Uterus (tissue), 4 donors: ENCODE data around the gene CCSER1. TPM values are rescaled to one million over a fixed set of nuclear protein-coding genes. Genes with fewer than 3 reads are reported as not detected.
"Not testable (repeated sequence)": the region's sequence is repeated elsewhere in the genome, so short reads cannot be mapped to it uniquely, and the experiment has no call there.

Experiments
- DNase-seq, 2 donors: peaks; one replicate each; pipeline ENCODE4 v3.0.0-alpha.2; 2019 to 2020
- H3K27ac ChIP-seq, 2 donors: fragments of 200-600 bp; sonication (generic); 1 replicate in 1 of 2; 2 replicates in 1 of 2; pipeline ENCODE4 v1.5.1; 2016 to 2018
- H3K27me3 ChIP-seq, 2 donors: fragments of 200-600 bp; sonication (generic); one replicate each; pipeline ENCODE4 v1.5.1; 2018 to 2019; ENCODE audit warnings: control low read depth in 1 of 2
- H3K36me3 ChIP-seq, 2 donors: fragments of 200-600 bp; sonication (generic); one replicate each; pipeline ENCODE4 v1.5.1; 2019; ENCODE audit warnings: control low read depth in 1 of 2
- H3K4me1 ChIP-seq, 2 donors: fragments of 200-600 bp; sonication (generic); one replicate each; pipeline ENCODE4 v1.5.1; 2018 to 2019; ENCODE audit warnings: control low read depth in 1 of 2
- H3K4me3 ChIP-seq, 2 donors: fragments of 200-600 bp; sonication (generic); 1 replicate in 1 of 2; 2 replicates in 1 of 2; pipeline ENCODE4 v1.5.1; 2018 to 2019; ENCODE audit warnings: mild to moderate bottlenecking in 1 of 2
- H3K9me3 ChIP-seq, 2 donors: fragments of 200-600 bp; sonication (generic); one replicate each; pipeline ENCODE4 v1.5.1; 2019; ENCODE audit warnings: control low read depth in 1 of 2
- CTCF ChIP-seq, 4 experiments: fragments of 200-600 bp in 2 of 4; fragments of 450-650 bp in 2 of 4; sonication (generic) in 2 of 4; IDR thresholded peaks; one replicate each; pipeline ENCODE4 v1.5.1; 2016 to 2019; ENCODE audit warnings: antibody characterized with exemption in 4 of 4, mild to moderate bottlenecking in 2 of 4, moderate library complexity in 1 of 4
- POLR2A ChIP-seq, 2 donors: fragments of 450-650 bp; IDR thresholded peaks; one replicate each; pipeline ENCODE4 v1.6.1; 2016; ENCODE audit warnings: antibody characterized with exemption in 2 of 2, mild to moderate bottlenecking in 1 of 2, moderate library complexity in 1 of 2
- intact Hi-C: fragments of 100-400 bp; cut with DNase I; formaldehyde crosslinking; loops from one replicate; pipeline ENCODE4 v1.15.1; 2023; ENCODE audit warnings: low total_unique reads
- total RNA-seq, 4 donors: library from RNA; depleted of rRNA in 3 of 4; stranded (reverse); fragments of >200 nt in 3 of 4; gene quantifications; one replicate each; pipeline versions ENCODE4 v1.1.0 to v1.2.4, GENCODE V29; 2014 to 2023
- donor health status: DM: yes; HTN: yes; CAD: no.

Gene CCSER1
- total RNA-seq, 4 donors from 2014 or later: 2.8 to 54.7 (median 11.9) TPM

- intact Hi-C loops: no loop called here
- TF ChIP-seq POLR2A (IDR thresholded peaks at IDR 0.05) (no peak), CTCF (IDR thresholded peaks at IDR 0.05) (no peak)
- no peak for DNase-seq
- Histone ChIP-seq H3K4me1 (no peaks in the 10 kb centered on the region), H3K27ac (no peak overlapping the region), H3K9me3 (no peaks in the 10 kb centered on the region), H3K36me3 (no peaks in the 10 kb centered on the region), H3K4me3 (no peak overlapping the region), H3K27me3 (no peaks in the 10 kb centered on the region)
These were observed 1320.0 kb downstream of the CCSER1 start for GRCh38 chr4:91447168-91447567.

GRCh38 chr4:91448668-91449330 lies 1321.6 kb downstream of the CCSER1 start:
- H3K9me3 ChIP-seq: no peaks in the 10 kb centered on the region
- DNase-seq: no peak
- H3K27me3 ChIP-seq: no peaks in the 10 kb centered on the region
- no peak for TF ChIP-seq POLR2A (IDR thresholded peaks at IDR 0.05)
- no peak for TF ChIP-seq CTCF (IDR thresholded peaks at IDR 0.05)
- no peak overlapping the region for H3K4me3 ChIP-seq
- H3K27ac ChIP-seq: no peak overlapping the region
- H3K36me3 ChIP-seq: no peaks in the 10 kb centered on the region
- H3K4me1 ChIP-seq: no peaks in the 10 kb centered on the region
- intact Hi-C loops: no loop called here

GRCh38 chr4:91454111-91454510 lies 1326.9 kb downstream of the CCSER1 start:
- H3K4me3 ChIP-seq: no peak overlapping the region
- H3K4me1 ChIP-seq: no peaks in the 10 kb centered on the region
- no peaks in the 10 kb centered on the region for H3K36me3 ChIP-seq
- intact Hi-C loops: no loop called here
- no peaks in the 10 kb centered on the region for H3K9me3 ChIP-seq
- no peaks in the 10 kb centered on the region for H3K27me3 ChIP-seq
- DNase-seq: no peak
- TF ChIP-seq POLR2A (IDR thresholded peaks at IDR 0.05) (no peak), CTCF (IDR thresholded peaks at IDR 0.05) (no peak)
- H3K27ac ChIP-seq: no peak overlapping the region

GRCh38 chr4:91462566-91462965 lies 1335.4 kb downstream of the CCSER1 start:
- H3K27ac ChIP-seq, H3K4me1 ChIP-seq, intact Hi-C loops, DNase-seq, H3K4me3 ChIP-seq, H3K9me3 ChIP-seq, H3K36me3 ChIP-seq, H3K27me3 ChIP-seq: not testable (repeated sequence)

GRCh38 chr4:91470671-91471070 lies 1343.5 kb downstream of the CCSER1 start:
- Histone ChIP-seq H3K4me3 (no peak overlapping the region), H3K27ac (no peak overlapping the region), H3K36me3 (no peaks in the 10 kb centered on the region), H3K9me3 (no peaks in the 10 kb centered on the region), H3K27me3 (no peaks in the 10 kb centered on the region), H3K4me1 (no peaks in the 10 kb centered on the region)
- intact Hi-C loops: no loop called here
- DNase-seq: no peak
- TF ChIP-seq POLR2A (IDR thresholded peaks at IDR 0.05): no peak
- no peak for TF ChIP-seq CTCF (IDR thresholded peaks at IDR 0.05)

- H3K4me1 ChIP-seq: no peaks in the 10 kb centered on the region
- no peaks in the 10 kb centered on the region for H3K27me3 ChIP-seq
- no peak for DNase-seq
- H3K27ac ChIP-seq: no peak overlapping the region
- H3K4me3 ChIP-seq: no peak overlapping the region
- intact Hi-C loops: no loop called here
- H3K9me3 ChIP-seq: no peaks in the 10 kb centered on the region
- no peak for TF ChIP-seq CTCF (IDR thresholded peaks at IDR 0.05)
- TF ChIP-seq POLR2A (IDR thresholded peaks at IDR 0.05): no peak
- no peaks in the 10 kb centered on the region for H3K36me3 ChIP-seq
These were observed 1344.1 kb downstream of the CCSER1 start for GRCh38 chr4:91471280-91471679.
